ENCODE data around the gene NT5C3B. TPM values are rescaled to one million over a fixed set of nuclear protein-coding genes. Genes with fewer than 3 reads are reported as not detected.
A peak's percentile ranks its signal among the peaks of the same experiment; 100 is the strongest.

Gene NT5C3B
- total RNA-seq, 1 experiment from 2014 or later: 48.8 TPM

DNA sequence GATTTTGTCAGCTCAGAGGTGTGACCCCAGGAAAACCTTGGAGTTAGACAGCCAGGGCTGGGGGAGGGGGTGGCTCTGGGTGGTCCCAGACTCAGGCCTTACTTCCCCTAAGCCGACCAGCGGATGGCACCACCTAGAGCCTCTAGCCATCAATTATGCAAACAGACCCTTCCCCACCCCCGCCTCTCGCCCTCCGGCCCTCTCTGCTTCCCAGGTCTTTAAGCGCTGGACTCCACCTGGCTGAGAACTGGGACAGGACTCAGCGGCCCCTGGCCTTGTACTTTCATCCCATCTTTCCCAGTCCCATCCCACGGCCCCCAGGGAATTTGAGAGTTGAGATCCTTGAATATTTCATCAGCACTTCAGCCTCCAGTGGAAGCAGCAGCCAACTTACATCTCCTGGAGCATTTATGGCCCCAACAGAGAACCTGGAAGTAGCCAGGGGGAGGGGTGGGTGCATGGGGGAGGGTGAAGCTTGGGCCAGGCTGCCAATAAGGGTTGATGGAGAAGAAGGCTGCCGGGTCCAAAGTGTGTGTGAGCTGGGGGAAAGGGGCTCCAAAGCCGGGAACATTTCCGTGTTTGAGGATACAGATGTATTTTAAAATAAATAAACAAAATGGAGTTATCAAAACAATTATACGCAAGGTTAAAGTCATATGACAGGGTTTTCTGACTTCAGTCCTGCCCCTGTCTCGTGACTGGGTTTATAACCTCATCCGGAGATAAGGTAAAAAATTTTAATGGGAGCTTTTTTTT is 42.1 kb downstream of the NT5C3B start:
- DNase-seq: no peak
- TF ChIP-seq, protein P1, sequence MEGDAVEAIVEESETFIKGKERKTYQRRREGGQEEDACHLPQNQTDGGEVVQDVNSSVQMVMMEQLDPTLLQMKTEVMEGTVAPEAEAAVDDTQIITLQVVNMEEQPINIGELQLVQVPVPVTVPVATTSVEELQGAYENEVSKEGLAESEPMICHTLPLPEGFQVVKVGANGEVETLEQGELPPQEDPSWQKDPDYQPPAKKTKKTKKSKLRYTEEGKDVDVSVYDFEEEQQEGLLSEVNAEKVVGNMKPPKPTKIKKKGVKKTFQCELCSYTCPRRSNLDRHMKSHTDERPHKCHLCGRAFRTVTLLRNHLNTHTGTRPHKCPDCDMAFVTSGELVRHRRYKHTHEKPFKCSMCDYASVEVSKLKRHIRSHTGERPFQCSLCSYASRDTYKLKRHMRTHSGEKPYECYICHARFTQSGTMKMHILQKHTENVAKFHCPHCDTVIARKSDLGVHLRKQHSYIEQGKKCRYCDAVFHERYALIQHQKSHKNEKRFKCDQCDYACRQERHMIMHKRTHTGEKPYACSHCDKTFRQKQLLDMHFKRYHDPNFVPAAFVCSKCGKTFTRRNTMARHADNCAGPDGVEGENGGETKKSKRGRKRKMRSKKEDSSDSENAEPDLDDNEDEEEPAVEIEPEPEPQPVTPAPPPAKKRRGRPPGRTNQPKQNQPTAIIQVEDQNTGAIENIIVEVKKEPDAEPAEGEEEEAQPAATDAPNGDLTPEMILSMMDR (conservative IDR thresholded peaks at IDR 0.05): no peak
- TF ChIP-seq EZH2 (IDR thresholded peaks at IDR 0.05; ENCODE audit: low read depth): no peak
- TSS peak; percentile 88 for BruUV-seq (replicated peaks)

GRCh38 chr17:41792845-41793783 is 42.9 kb downstream of the NT5C3B start:
- peak overlapping the region; percentile 55; the same call in 1 of the 2 replicates for H2AFZ ChIP-seq
- H3K9me3 ChIP-seq (ENCODE audit: insufficient read depth, low read depth): no peaks in the 10 kb centered on the region
- no peaks in the 10 kb centered on the region for H4K20me1 ChIP-seq (ENCODE audit: insufficient read depth)
- ChIA-PET CTCF (no interaction called here), POLR2A (ENCODE audit: unreplicated experiment) (interaction anchor here (0.5 to 1.0 kb wide), 7 partner anchors 8 to 1568 kb away, joined by 3 to 9 read pairs (median 6); partner anchors contain the start of gene EIF1)
- H3K27ac ChIP-seq: peak overlapping the region; percentile 88
- TF ChIP-seq, protein P1 (conservative IDR thresholded peaks at IDR 0.05): no peak
- TF ChIP-seq EZH2 (IDR thresholded peaks at IDR 0.05; ENCODE audit: low read depth): no peak
- peak; percentile 91 to 94 for DNase-seq
- TSS peak; percentile 86 for BruUV-seq (replicated peaks)
- H3K36me3 ChIP-seq (ENCODE audit: low read depth): no peaks in the 10 kb centered on the region
- intact Hi-C loops (cut with micrococcal nuclease; ENCODE audit: unreplicated experiment): loop anchor here (1.0 kb wide), 1 partner anchor 8 kb away; no protein-coding TSS in a partner anchor
- peak overlapping the region; percentile 83 for H3K4me2 ChIP-seq
- H3K27me3 ChIP-seq (ENCODE audit: insufficient read depth, low read depth): no peaks in the 10 kb centered on the region
- peaks cover 34% of the 10 kb centered on the region for H3F3A ChIP-seq (ENCODE audit: insufficient read depth, low read depth)
- peaks cover 32% of the 10 kb centered on the region for H3K4me1 ChIP-seq (replicated peaks; ENCODE audit: insufficient read depth)
- no peaks in the 10 kb centered on the region for H3K9me2 ChIP-seq (ENCODE audit: insufficient read depth)
- H3K79me2 ChIP-seq (ENCODE audit: low read depth): no peaks in the 10 kb centered on the region
- H3K4me3 ChIP-seq: peak overlapping the region; percentile 36; the same call in 1 of the 2 replicates

More for the DNA sequence above, 42.1 kb downstream of the NT5C3B start:
- Histone ChIP-seq H4K20me1 (ENCODE audit: insufficient read depth) (no peaks in the 10 kb centered on the region), H3K4me3 (no peak overlapping the region), H3K9me3 (ENCODE audit: insufficient read depth, low read depth) (no peaks in the 10 kb centered on the region), H3K79me2 (ENCODE audit: low read depth) (no peaks in the 10 kb centered on the region), H3K27me3 (ENCODE audit: insufficient read depth, low read depth) (no peaks in the 10 kb centered on the region), H3F3A (ENCODE audit: insufficient read depth, low read depth) (peaks cover 38% of the 10 kb centered on the region), H3K9me2 (ENCODE audit: insufficient read depth) (no peaks in the 10 kb centered on the region), H2AFZ (no peak overlapping the region; the same call in 1 of the 2 replicates), H3K27ac (peak overlapping the region; percentile 88), H3K4me2 (peak overlapping the region; percentile 83), H3K36me3 (ENCODE audit: low read depth) (no peaks in the 10 kb centered on the region), H3K4me1 (replicated peaks; ENCODE audit: insufficient read depth) (peaks cover 32% of the 10 kb centered on the region)
- POLR2A ChIA-PET (ENCODE audit: unreplicated experiment): interaction anchor here (0.6 to 0.9 kb wide), 2 partner anchors 57 to 105 kb away, joined by 6 to 8 read pairs; partner anchors contain the start of gene EIF1
- intact Hi-C loops (cut with micrococcal nuclease; ENCODE audit: unreplicated experiment): loop anchor here (1.0 kb wide), 1 partner anchor 7 kb away; no protein-coding TSS in a partner anchor
- CTCF ChIA-PET: no interaction called here

DNA sequence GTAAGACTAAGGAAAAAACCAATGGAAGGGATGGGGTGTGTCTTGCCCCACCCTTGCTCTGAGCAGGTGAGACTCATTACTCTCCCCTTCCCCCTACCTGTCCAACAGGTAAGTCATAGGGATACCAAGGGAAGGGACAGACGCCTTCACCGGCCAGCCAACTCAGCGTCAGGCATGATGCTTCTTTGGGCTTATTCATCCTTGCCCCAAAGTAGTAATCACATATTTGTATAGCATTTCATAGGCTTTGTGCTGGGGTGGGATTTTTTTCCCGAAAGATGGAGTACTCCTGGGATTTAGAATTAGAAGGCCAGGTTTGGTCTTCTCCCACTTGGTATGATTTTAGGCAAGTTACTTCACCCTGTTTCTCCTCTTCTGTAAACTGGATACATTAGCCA is 49.0 kb downstream of the NT5C3B start:
- Histone ChIP-seq H3K36me3 (ENCODE audit: low read depth) (no peaks in the 10 kb centered on the region), H4K20me1 (ENCODE audit: insufficient read depth) (peaks cover 4% of the 10 kb centered on the region; the same call in 1 of the 2 replicates), H3K9me3 (ENCODE audit: insufficient read depth, low read depth) (no peaks in the 10 kb centered on the region), H3K9me2 (ENCODE audit: insufficient read depth) (no peaks in the 10 kb centered on the region), H3F3A (ENCODE audit: insufficient read depth, low read depth) (peaks cover 42% of the 10 kb centered on the region), H3K4me3 (no peak overlapping the region), H3K4me1 (replicated peaks; ENCODE audit: insufficient read depth) (peaks cover 39% of the 10 kb centered on the region), H2AFZ (no peak overlapping the region), H3K79me2 (ENCODE audit: low read depth) (peaks cover 36% of the 10 kb centered on the region), H3K27ac (peak overlapping the region; percentile 78), H3K4me2 (peak overlapping the region; percentile 60), H3K27me3 (ENCODE audit: insufficient read depth, low read depth) (no peaks in the 10 kb centered on the region)
- DNase-seq: no peak
- intact Hi-C loops (cut with micrococcal nuclease; ENCODE audit: unreplicated experiment): loop anchor here (5.0 kb wide), 2 partner anchors 50 to 100 kb away; partner anchors contain the start of gene EIF1
- ChIA-PET CTCF (interaction anchor here (0.6 to 2.7 kb wide), 3 partner anchors 14 to 831 kb away, joined by 8 to 29 read pairs (median 13); no protein-coding TSS in a partner anchor), POLR2A (ENCODE audit: unreplicated experiment) (interaction anchor here (0.6 to 3.7 kb wide), 7 partner anchors 10 to 98 kb away, joined by 3 to 81 read pairs (median 13); partner anchors contain the start of genes EIF1 and P3H4)
- TF ChIP-seq EZH2 (IDR thresholded peaks at IDR 0.05; ENCODE audit: low read depth): no peak
- BruUV-seq (replicated peaks): no TSS peak
